GM18858 (cell line): ENCODE results near the gene NFATC1.

Experiments used
- ATAC-seq: cut with Tn5 transposase; IDR thresholded peaks from one replicate; pipeline ENCODE4 v1.9.1; 2021; ENCODE audit not compliant: unreplicated experiment

The NFATC1 gene

GRCh38 chr18:79566771-79567431, 171.2 kb downstream of the NFATC1 start:
- ATAC-seq, result no peak

- no peak for ATAC-seq
Measured at GRCh38 chr18:79567481-79568147, 171.9 kb downstream of the NFATC1 start.

- ATAC-seq, result no peak
Measured at GRCh38 chr18:79568543-79569205, 172.9 kb downstream of the NFATC1 start.

- no peak for ATAC-seq
Measured at GRCh38 chr18:79569720-79570119, 174.0 kb downstream of the NFATC1 start.

- no peak for ATAC-seq
Measured at GRCh38 chr18:79570266-79571201, 174.8 kb downstream of the NFATC1 start.

- ATAC-seq, result no peak
Measured at GRCh38 chr18:79571211-79572092, 175.7 kb downstream of the NFATC1 start.

- no peak for ATAC-seq
Measured at GRCh38 chr18:79572093-79572780, 176.5 kb downstream of the NFATC1 start.

- no peak for ATAC-seq
Measured at GRCh38 chr18:79572848-79573451, 177.2 kb downstream of the NFATC1 start.

- ATAC-seq, result no peak
Measured at GRCh38 chr18:79573921-79574491, 178.3 kb downstream of the NFATC1 start.

GRCh38 chr18:79574938-79575525, 179.3 kb downstream of the NFATC1 start:
- no peak for ATAC-seq

- ATAC-seq, result no peak
Measured at GRCh38 chr18:79575891-79576685, 180.4 kb downstream of the NFATC1 start.

GRCh38 chr18:79576686-79577351, 181.1 kb downstream of the NFATC1 start:
- ATAC-seq, result no peak

- ATAC-seq, result no peak
Measured at GRCh38 chr18:79577451-79578395, 182.0 kb downstream of the NFATC1 start.

GRCh38 chr18:79578396-79579260, 182.9 kb downstream of the NFATC1 start:
- no peak for ATAC-seq
